HepG2 (cell line): ENCODE measurements around the gene MAP4K3. TPM values are rescaled to one million over a fixed set of nuclear protein-coding genes. Genes with fewer than 3 reads are reported as not detected.

Experiments
- GABPB1 ChIP-seq: IDR thresholded peaks from 2 replicates; pipeline ENCODE4 v1.6.1; 2016; ENCODE audit warnings: mild to moderate bottlenecking, missing genetic modification reagents, moderate library complexity, missing compliant biosample characterization
- HNRNPH1 ChIP-seq: fragments of 200-400 bp; formaldehyde crosslinking; optimal IDR thresholded peaks from 2 replicates; pipeline ENCODE3; 2017; ENCODE audit warnings: mild to moderate bottlenecking, low read depth, low read length
- PAF1 ChIP-seq: IDR thresholded peaks from 2 replicates; pipeline ENCODE4 v1.6.1; 2016; ENCODE audit warnings: missing genetic modification reagents, missing compliant biosample characterization
- POLR2A ChIP-seq, 2 experiments: IDR thresholded peaks; 2 replicates each; pipeline ENCODE4 v1.6.1; 2011; ENCODE audit warnings: low read depth in 2 of 2, low read length in 2 of 2, mild to moderate bottlenecking in 1 of 2, moderate library complexity in 1 of 2; ENCODE audit not compliant: insufficient read depth in 1 of 2
- SP5 ChIP-seq: IDR thresholded peaks from 2 replicates; pipeline ENCODE4 v1.6.1; 2016; ENCODE audit warnings: low read depth, borderline replicate concordance
- ZNF382 ChIP-seq: sonication (generic); formaldehyde crosslinking; IDR thresholded peaks from 2 replicates; pipeline ENCODE4 v1.5.0; 2020; ENCODE audit warnings: missing genetic modification reagents, mild to moderate bottlenecking, borderline replicate concordance
- ZNF563 ChIP-seq: sonication (generic); formaldehyde crosslinking; IDR thresholded peaks from 2 replicates; pipeline ENCODE4 v1.8.0; 2022; ENCODE audit warnings: mild to moderate bottlenecking, moderate library complexity, missing genetic modification reagents
- ZNF619 ChIP-seq: sonication (generic); formaldehyde crosslinking; IDR thresholded peaks from 2 replicates; pipeline ENCODE4 v1.4.0; 2020; ENCODE audit warnings: mild to moderate bottlenecking, missing genetic modification reagents
- polyA plus RNA-seq, 8 experiments: library from polyadenylated mRNA; depleted of rRNA in 3 of 8; stranded (reverse) in 7 of 8; unstranded in 1 of 8; fragments of >200 nt; fragmentation: Illumina TruSeq in 4 of 8; extraction: Trizol in 4 of 8; gene quantifications; 2 replicates each; pipeline versions ENCODE4 v1.2.1 to v1.2.3, GENCODE V29; 2011 to 2016; ENCODE audit warnings: low read depth in 4 of 8, missing spikeins in 1 of 8, mixed read lengths in 1 of 8; ENCODE audit not compliant: insufficient read depth in 1 of 8
- total RNA-seq, 5 experiments: library from RNA; depleted of rRNA; stranded (reverse); fragments of >200 nt; fragmentation: Illumina TruSeq; extraction: Trizol; gene quantifications; 2 replicates each; pipeline ENCODE4 v1.2.3, GENCODE V29; 2016; ENCODE audit warnings: low read depth in 1 of 5
- TF ChIP-seq, protein P1 (sequence below): sonication (generic); formaldehyde crosslinking; IDR thresholded peaks from 2 replicates; pipeline ENCODE4 v1.4.0; 2020; ENCODE audit warnings: missing genetic modification reagents, borderline replicate concordance
- TF ChIP-seq, protein P2 (sequence below): sonication (generic); formaldehyde crosslinking; IDR thresholded peaks from 2 replicates; pipeline ENCODE4 v1.5.0; 2020; ENCODE audit warnings: mild to moderate bottlenecking, missing genetic modification reagents
- TF ChIP-seq, protein P3 (sequence below): sonication (generic); formaldehyde crosslinking; IDR thresholded peaks from 2 replicates; pipeline ENCODE4 v1.4.0; 2020; ENCODE audit warnings: missing genetic modification reagents, mild to moderate bottlenecking, borderline replicate concordance
- TF ChIP-seq, protein P4 (sequence below): sonication (generic); formaldehyde crosslinking; IDR thresholded peaks from 2 replicates; pipeline ENCODE4 v1.5.1; 2020; ENCODE audit warnings: mild to moderate bottlenecking, missing genetic modification reagents
- TF ChIP-seq, protein P5 (sequence below): IDR thresholded peaks from 2 replicates; pipeline ENCODE4 v1.6.1; 2016; ENCODE audit warnings: missing compliant biosample characterization, missing genetic modification reagents, borderline replicate concordance

MAP4K3 gene
- total and polyA plus RNA-seq, 2 of the 13 experiments (the other 11 are each of a cell fraction or from before 2014, with no cell fraction given), result 45.9 to 53.2 TPM

DNA sequence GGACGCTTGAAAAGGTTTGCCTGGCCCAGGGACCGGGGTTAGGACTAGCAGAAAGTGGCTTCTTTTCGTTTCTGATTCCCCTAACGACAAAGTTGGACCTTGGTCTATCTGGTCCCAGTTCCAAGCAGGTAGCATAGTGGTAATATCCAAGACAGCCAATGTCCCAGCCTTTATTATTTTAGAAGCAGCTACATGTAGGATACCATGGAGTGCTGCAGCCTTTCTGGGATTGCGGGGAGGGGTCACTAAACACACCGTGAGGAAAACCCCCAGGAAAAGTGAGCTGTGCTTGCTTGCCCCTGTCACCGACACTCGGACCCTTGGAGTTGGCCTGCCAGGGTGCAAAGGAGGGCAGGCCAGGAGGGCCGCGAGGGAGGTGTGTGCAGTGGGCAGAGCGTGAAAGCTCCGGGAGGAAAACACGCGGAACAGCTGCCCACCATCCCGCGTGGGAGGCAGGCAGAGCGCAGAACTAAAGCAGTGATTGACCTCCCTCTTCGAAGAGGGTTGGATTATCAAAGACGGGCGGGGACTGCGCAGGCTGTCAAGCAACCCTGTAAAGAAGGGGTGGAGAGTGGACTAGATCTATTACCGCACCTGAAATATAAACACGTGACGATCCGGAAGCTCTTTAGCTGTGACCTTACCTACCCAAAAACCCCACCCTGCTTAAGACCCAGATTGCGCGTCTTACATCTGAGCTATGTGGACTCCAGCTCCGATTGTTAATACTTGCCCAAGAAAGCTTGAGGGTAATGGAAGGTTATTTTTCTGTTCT is 624 bp upstream of the MAP4K3 start (continued):
- TF ChIP-seq, protein P1, sequence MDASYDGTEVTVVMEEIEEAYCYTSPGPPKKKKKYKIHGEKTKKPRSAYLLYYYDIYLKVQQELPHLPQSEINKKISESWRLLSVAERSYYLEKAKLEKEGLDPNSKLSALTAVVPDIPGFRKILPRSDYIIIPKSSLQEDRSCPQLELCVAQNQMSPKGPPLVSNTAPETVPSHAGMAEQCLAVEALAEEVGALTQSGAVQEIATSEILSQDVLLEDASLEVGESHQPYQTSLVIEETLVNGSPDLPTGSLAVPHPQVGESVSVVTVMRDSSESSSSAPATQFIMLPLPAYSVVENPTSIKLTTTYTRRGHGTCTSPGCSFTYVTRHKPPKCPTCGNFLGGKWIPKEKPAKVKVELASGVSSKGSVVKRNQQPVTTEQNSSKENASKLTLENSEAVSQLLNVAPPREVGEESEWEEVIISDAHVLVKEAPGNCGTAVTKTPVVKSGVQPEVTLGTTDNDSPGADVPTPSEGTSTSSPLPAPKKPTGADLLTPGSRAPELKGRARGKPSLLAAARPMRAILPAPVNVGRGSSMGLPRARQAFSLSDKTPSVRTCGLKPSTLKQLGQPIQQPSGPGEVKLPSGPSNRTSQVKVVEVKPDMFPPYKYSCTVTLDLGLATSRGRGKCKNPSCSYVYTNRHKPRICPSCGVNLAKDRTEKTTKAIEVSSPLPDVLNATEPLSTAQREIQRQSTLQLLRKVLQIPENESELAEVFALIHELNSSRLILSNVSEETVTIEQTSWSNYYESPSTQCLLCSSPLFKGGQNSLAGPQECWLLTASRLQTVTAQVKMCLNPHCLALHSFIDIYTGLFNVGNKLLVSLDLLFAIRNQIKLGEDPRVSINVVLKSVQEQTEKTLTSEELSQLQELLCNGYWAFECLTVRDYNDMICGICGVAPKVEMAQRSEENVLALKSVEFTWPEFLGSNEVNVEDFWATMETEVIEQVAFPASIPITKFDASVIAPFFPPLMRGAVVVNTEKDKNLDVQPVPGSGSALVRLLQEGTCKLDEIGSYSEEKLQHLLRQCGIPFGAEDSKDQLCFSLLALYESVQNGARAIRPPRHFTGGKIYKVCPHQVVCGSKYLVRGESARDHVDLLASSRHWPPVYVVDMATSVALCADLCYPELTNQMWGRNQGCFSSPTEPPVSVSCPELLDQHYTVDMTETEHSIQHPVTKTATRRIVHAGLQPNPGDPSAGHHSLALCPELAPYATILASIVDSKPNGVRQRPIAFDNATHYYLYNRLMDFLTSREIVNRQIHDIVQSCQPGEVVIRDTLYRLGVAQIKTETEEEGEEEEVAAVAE (CRISPR knock-in tag), result no peak
- TF ChIP-seq POLR2A (IDR thresholded peaks at IDR 0.05; ENCODE audit: insufficient read depth in 1 of 2, low read depth in 2 of 2, low read length in 2 of 2), result peak in 1 of 2 experiments; percentile 63; a peak in 2 of 4 replicates
- peak; percentile 59; the same call in 1 of the 2 replicates for TF ChIP-seq SP5 (CRISPR knock-in tag)
- TF ChIP-seq, protein P2, sequence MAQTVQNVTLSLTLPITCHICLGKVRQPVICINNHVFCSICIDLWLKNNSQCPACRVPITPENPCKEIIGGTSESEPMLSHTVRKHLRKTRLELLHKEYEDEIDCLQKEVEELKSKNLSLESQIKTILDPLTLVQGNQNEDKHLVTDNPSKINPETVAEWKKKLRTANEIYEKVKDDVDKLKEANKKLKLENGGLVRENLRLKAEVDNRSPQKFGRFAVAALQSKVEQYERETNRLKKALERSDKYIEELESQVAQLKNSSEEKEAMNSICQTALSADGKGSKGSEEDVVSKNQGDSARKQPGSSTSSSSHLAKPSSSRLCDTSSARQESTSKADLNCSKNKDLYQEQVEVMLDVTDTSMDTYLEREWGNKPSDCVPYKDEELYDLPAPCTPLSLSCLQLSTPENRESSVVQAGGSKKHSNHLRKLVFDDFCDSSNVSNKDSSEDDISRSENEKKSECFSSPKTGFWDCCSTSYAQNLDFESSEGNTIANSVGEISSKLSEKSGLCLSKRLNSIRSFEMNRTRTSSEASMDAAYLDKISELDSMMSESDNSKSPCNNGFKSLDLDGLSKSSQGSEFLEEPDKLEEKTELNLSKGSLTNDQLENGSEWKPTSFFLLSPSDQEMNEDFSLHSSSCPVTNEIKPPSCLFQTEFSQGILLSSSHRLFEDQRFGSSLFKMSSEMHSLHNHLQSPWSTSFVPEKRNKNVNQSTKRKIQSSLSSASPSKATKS, result no peak
- no peak for TF ChIP-seq HNRNPH1
- TF ChIP-seq, protein P3, sequence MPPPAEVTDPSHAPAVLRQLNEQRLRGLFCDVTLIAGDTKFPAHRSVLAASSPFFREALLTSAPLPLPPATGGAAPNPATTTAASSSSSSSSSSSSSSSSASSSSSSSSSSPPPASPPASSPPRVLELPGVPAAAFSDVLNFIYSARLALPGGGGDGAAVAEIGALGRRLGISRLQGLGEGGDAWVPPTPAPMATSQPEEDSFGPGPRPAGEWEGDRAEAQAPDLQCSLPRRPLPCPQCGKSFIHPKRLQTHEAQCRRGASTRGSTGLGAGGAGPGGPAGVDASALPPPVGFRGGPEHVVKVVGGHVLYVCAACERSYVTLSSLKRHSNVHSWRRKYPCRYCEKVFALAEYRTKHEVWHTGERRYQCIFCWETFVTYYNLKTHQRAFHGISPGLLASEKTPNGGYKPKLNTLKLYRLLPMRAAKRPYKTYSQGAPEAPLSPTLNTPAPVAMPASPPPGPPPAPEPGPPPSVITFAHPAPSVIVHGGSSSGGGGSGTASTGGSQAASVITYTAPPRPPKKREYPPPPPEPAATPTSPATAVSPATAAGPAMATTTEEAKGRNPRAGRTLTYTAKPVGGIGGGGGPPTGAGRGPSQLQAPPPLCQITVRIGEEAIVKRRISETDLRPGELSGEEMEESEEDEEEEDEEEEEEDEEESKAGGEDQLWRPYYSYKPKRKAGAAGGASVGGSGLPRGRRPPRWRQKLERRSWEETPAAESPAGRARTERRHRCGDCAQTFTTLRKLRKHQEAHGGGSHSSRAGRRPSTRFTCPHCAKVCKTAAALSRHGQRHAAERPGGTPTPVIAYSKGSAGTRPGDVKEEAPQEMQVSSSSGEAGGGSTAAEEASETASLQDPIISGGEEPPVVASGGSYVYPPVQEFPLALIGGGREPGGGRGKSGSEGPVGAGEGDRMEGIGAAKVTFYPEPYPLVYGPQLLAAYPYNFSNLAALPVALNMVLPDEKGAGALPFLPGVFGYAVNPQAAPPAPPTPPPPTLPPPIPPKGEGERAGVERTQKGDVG (CRISPR knock-in tag), result peak; percentile 85; the same call in 1 of the 2 replicates
- no peak for TF ChIP-seq ZNF382 (CRISPR knock-in tag)
- TF ChIP-seq, protein P4, sequence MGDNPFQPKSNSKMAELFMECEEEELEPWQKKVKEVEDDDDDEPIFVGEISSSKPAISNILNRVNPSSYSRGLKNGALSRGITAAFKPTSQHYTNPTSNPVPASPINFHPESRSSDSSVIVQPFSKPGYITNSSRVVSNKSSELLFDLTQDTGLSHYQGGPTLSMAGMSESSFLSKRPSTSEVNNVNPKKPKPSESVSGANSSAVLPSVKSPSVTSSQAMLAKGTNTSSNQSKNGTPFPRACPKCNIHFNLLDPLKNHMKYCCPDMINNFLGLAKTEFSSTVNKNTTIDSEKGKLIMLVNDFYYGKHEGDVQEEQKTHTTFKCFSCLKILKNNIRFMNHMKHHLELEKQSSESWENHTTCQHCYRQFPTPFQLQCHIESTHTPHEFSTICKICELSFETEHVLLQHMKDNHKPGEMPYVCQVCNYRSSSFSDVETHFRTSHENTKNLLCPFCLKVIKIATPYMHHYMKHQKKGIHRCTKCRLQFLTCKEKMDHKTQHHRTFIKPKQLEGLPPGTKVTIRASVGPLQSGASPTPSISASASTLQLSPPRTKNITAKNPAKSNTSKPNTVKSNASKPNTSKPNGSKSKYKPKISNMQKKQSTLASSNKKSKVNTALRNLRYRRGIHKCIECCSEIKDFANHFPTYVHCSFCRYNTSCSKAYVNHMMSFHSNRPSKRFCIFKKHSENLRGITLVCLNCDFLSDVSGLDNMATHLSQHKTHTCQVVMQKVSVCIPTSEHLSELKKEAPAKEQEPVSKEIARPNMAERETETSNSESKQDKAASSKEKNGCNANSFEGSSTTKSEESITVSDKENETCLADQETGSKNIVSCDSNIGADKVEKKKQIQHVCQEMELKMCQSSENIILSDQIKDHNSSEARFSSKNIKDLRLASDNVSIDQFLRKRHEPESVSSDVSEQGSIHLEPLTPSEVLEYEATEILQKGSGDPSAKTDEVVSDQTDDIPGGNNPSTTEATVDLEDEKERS (CRISPR knock-in tag), result peak; percentile 54; the same call in 1 of the 2 replicates
- TF ChIP-seq GABPB1 (CRISPR knock-in tag), result peak; percentile 75
- peak; percentile 62; the same call in 1 of the 2 replicates for TF ChIP-seq PAF1
- TF ChIP-seq, protein P5, sequence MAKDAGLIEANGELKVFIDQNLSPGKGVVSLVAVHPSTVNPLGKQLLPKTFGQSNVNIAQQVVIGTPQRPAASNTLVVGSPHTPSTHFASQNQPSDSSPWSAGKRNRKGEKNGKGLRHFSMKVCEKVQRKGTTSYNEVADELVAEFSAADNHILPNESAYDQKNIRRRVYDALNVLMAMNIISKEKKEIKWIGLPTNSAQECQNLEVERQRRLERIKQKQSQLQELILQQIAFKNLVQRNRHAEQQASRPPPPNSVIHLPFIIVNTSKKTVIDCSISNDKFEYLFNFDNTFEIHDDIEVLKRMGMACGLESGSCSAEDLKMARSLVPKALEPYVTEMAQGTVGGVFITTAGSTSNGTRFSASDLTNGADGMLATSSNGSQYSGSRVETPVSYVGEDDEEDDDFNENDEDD (CRISPR knock-in tag), result no peak
- peak; percentile 19; the same call in 1 of the 2 replicates for TF ChIP-seq ZNF563
- TF ChIP-seq ZNF619 (CRISPR knock-in tag), result peak; percentile 94
